Glutamatergic neuron (in vitro differentiated cells): ENCODE data around the gene NAP1L1. TPM values are rescaled to one million over a fixed set of nuclear protein-coding genes. Genes with fewer than 3 reads are reported as not detected.
"Not testable (repeated sequence)": the region's sequence is repeated elsewhere in the genome, so short reads cannot be mapped to it uniquely, and the experiment has no call there.

Experiments
- DNase-seq: peaks from one replicate; pipeline ENCODE4 v3.0.0; 2022
- H3K27ac Mint-ChIP-seq: one replicate; pipeline ENCODE4 v1.8.0; 2020; ENCODE audit warnings: mild to moderate bottlenecking, mixed read lengths, inconsistent platforms; ENCODE audit not compliant: unreplicated experiment
- H3K27me3 Mint-ChIP-seq: one replicate; pipeline ENCODE4 v1.8.0; 2020; ENCODE audit warnings: mild to moderate bottlenecking, moderate library complexity, mixed read lengths, inconsistent platforms; ENCODE audit not compliant: unreplicated experiment
- H3K36me3 Mint-ChIP-seq: one replicate; pipeline ENCODE4 v1.8.0; 2020; ENCODE audit warnings: mild to moderate bottlenecking, mixed read lengths, inconsistent platforms; ENCODE audit not compliant: unreplicated experiment
- H3K4me1 Mint-ChIP-seq: one replicate; pipeline ENCODE4 v1.8.0; 2020; ENCODE audit warnings: mild to moderate bottlenecking, low read depth, mixed read lengths, inconsistent platforms; ENCODE audit not compliant: unreplicated experiment
- H3K4me3 Mint-ChIP-seq: one replicate; pipeline ENCODE4 v1.8.0; 2020; ENCODE audit warnings: mild to moderate bottlenecking, mixed read lengths, inconsistent platforms; ENCODE audit not compliant: unreplicated experiment
- H3K9me3 Mint-ChIP-seq: one replicate; pipeline ENCODE4 v1.8.0; 2020; ENCODE audit warnings: mild to moderate bottlenecking, moderate library complexity, mixed read lengths, inconsistent platforms; ENCODE audit not compliant: unreplicated experiment
- total RNA-seq: library from RNA; stranded (reverse); fragmentation: NEBNext Ultra II Directional; extraction: Animal tissue kit (Norgen Biotek cat#: 25700); gene quantifications from one replicate; pipeline ENCODE4 v1.2.1, GENCODE V29; 2021; ENCODE audit not compliant: unreplicated experiment
- TF ChIP-seq, protein P1 (sequence below): fragments of 200-600 bp; sonication (generic); IDR thresholded peaks from one replicate; pipeline ENCODE4 v1.5.0; 2021; ENCODE audit not compliant: partially characterized antibody, unreplicated experiment

Gene NAP1L1
- total RNA-seq, 1 donor from 2014 or later, result 635 TPM

- Mint-ChIP-seq H3K36me3 (peaks cover 10% of the 10 kb centered on the region), H3K27ac (no peak overlapping the region)
- TF ChIP-seq, protein P1, sequence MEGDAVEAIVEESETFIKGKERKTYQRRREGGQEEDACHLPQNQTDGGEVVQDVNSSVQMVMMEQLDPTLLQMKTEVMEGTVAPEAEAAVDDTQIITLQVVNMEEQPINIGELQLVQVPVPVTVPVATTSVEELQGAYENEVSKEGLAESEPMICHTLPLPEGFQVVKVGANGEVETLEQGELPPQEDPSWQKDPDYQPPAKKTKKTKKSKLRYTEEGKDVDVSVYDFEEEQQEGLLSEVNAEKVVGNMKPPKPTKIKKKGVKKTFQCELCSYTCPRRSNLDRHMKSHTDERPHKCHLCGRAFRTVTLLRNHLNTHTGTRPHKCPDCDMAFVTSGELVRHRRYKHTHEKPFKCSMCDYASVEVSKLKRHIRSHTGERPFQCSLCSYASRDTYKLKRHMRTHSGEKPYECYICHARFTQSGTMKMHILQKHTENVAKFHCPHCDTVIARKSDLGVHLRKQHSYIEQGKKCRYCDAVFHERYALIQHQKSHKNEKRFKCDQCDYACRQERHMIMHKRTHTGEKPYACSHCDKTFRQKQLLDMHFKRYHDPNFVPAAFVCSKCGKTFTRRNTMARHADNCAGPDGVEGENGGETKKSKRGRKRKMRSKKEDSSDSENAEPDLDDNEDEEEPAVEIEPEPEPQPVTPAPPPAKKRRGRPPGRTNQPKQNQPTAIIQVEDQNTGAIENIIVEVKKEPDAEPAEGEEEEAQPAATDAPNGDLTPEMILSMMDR, result no peak
These were observed 94.1 kb downstream of the NAP1L1 start for GRCh38 chr12:75990189-75990912.

GRCh38 chr12:75987709-75988108 lies 96.8 kb downstream of the NAP1L1 start:
- H3K4me3 Mint-ChIP-seq, H3K27me3 Mint-ChIP-seq, H3K27ac Mint-ChIP-seq, DNase-seq, H3K36me3 Mint-ChIP-seq, H3K4me1 Mint-ChIP-seq, H3K9me3 Mint-ChIP-seq: not testable (repeated sequence)

More at GRCh38 chr12:75990189-75990912, 94.1 kb downstream of the NAP1L1 start:
- Mint-ChIP-seq H3K4me3 (no peak overlapping the region), H3K4me1 (peaks cover 3% of the 10 kb centered on the region), H3K9me3 (peaks cover 6% of the 10 kb centered on the region), H3K27me3 (peaks cover 5% of the 10 kb centered on the region)
- DNase-seq, result no peak

Other genes with a start within 250 kb of the NAP1L1 start
- 169 TPM for gene PHLDA1, start 52.9 kb downstream of the NAP1L1 start, total RNA-seq